Endothelial cell of umbilical vein (primary cell): ENCODE data around the gene RAB12.

ENCODE experiments used
- EZH2 ChIP-seq: IDR thresholded peaks from 2 replicates; pipeline ENCODE4 v1.6.1; 2012; ENCODE audit warnings: borderline replicate concordance, low read depth, mild to moderate bottlenecking, moderate library complexity, low read length, inconsistent platforms; ENCODE audit not compliant: severe bottlenecking
- GATA2 ChIP-seq: IDR thresholded peaks from 2 replicates; pipeline ENCODE4 v1.7.0; 2011; ENCODE audit warnings: low read depth, mild to moderate bottlenecking, moderate library complexity, mixed read lengths, low read length; ENCODE audit not compliant: insufficient read length, insufficient read depth
- POLR2A ChIP-seq: IDR thresholded peaks from 2 replicates; pipeline ENCODE4 v1.6.1; 2012; ENCODE audit warnings: low read depth, mild to moderate bottlenecking, control low read depth, low read length
- POLR2AphosphoS5 ChIP-seq: IDR thresholded peaks from 2 replicates; pipeline ENCODE4 v1.6.1; 2012; ENCODE audit warnings: low read depth, mild to moderate bottlenecking, control low read depth, low read length, moderate library complexity; ENCODE audit not compliant: insufficient read depth
- TF ChIP-seq, protein P1 (sequence below), 2 donors: IDR thresholded peaks; 1 replicate in 1 of 2; 2 replicates in 1 of 2; pipeline ENCODE4 v1.5.1; 2011; ENCODE audit warnings: low read length in 2 of 2, mild to moderate bottlenecking in 2 of 2, moderate library complexity in 2 of 2, control low read depth in 1 of 2, inconsistent platforms in 1 of 2, low read depth in 1 of 2; ENCODE audit not compliant: insufficient read depth in 1 of 2; ENCODE audit errors: extremely low read depth in 1 of 2

DNA sequence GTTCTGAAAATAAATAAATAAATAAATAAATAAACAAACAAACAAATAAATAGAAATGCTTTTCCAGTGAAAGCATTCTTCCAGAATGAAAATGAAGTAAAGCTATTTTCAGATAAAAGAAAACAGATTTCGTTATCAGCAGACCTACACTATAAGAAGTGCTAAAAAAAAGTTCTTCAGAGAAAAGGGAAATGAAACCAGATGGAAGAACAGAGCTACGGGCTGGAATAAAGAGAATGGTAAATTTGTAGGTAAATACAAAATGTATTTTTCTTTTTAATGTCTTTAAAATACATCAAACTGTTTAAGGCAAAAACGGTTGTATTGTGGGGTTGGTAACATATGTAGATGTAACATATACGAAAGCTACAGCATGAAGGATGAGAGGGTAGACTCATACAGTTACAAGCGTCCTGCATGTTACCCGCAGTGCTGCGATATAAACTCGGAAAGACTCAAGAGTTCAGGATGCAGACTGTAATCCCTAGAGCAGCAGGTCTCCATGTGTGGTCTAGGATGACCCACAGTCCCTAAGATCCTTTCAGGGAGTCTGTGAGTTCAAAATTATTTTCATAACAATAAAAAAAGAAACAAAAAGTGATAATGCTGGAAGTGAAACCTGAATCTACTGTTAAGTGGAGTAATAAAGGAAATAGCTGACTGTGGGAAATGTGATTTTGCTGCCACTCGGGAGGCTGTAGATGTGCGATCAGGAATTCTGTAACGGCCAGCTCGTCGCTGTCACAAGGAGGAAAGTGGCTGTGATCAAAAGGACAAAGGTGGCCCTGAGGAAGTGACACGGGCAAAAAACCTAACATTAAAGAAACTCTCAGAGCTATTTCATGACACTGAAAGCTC, 5.3 kb upstream of the RAB12 start:
- TF ChIP-seq, protein P1, sequence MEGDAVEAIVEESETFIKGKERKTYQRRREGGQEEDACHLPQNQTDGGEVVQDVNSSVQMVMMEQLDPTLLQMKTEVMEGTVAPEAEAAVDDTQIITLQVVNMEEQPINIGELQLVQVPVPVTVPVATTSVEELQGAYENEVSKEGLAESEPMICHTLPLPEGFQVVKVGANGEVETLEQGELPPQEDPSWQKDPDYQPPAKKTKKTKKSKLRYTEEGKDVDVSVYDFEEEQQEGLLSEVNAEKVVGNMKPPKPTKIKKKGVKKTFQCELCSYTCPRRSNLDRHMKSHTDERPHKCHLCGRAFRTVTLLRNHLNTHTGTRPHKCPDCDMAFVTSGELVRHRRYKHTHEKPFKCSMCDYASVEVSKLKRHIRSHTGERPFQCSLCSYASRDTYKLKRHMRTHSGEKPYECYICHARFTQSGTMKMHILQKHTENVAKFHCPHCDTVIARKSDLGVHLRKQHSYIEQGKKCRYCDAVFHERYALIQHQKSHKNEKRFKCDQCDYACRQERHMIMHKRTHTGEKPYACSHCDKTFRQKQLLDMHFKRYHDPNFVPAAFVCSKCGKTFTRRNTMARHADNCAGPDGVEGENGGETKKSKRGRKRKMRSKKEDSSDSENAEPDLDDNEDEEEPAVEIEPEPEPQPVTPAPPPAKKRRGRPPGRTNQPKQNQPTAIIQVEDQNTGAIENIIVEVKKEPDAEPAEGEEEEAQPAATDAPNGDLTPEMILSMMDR (IDR thresholded peaks at IDR 0.05; ENCODE audit: extremely low read depth in 1 of 2, insufficient read depth in 1 of 2, low read depth in 1 of 2, low read length in 2 of 2), result no peak
- TF ChIP-seq POLR2AphosphoS5 (no peak), POLR2A (no peak), EZH2 (no peak), GATA2 (no peak)
